Fibroblast of skin of back (primary cell): ENCODE measurements around the gene SLCO2A1.

Experiments used
- DNase-seq: peaks from one replicate; pipeline ENCODE4 v3.0.0-alpha.2; 2013

Gene SLCO2A1

DNA sequence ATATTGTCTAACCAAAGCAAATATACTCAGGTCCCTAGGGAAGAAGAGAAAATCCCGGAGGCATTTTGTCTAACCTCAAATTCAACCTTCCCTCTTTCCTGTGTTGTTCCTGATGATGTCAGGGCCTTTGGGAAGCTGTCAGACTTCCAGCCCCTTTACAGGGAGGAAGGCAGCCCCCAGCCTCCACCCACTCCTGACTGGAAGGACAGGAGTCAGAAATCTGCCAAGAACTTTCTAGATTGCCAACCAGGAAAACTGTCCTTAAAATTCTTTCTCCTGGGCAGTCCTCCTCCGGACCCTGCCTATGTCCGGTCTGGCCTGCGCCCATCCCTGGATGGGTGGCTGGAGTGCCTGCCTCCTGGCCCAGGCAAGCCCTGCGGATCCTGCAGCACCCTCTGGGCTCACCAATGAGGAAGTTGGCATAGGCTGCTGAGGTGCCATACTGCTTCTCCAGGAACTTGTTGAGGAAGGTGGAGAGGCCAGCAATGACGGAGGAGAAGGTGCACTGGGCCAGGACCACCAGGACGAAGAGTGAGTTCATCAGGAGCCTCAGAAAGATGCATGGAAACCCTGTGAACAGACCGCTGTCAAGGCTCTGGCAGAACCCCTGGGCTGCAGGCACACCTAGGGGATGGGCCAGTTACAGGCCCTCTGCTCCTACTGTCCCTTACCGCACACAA lies 81.5 kb downstream of the SLCO2A1 start:
- peak; percentile 88 for DNase-seq

DNA sequence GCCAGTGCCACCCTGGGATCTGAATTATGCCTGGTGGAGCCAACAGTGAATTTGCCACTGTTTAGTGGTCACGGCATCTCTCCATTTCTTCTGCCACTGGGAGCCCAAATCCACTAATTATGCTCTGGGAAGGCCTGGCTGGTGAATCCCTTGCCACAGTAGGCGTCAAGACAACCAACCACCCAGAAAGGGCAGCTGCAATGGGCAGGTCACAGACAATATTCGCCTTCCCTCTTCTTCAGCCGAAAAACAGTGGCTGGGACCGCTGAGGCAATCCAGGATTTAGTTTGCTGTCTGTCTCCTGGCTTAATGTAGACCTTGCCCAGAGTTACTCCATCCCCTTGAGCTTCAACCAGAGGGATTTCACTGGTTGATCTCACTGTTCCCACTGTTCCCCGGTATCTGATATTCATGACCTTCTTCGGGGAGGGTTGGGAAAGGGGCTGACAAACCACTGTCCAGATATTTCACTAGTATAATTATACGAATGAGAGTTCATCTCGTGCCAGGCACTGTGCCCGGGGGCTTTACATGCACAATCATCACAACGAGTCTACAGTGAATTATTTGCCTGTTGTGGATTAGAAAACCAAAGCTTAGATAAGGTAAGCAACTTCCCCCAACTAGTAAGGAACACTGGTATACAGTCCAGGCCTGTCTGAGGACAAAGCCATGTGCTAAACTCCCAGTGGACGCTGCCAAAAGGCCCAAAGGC lies 84.2 kb downstream of the SLCO2A1 start:
- DNase-seq: no peak

DNA sequence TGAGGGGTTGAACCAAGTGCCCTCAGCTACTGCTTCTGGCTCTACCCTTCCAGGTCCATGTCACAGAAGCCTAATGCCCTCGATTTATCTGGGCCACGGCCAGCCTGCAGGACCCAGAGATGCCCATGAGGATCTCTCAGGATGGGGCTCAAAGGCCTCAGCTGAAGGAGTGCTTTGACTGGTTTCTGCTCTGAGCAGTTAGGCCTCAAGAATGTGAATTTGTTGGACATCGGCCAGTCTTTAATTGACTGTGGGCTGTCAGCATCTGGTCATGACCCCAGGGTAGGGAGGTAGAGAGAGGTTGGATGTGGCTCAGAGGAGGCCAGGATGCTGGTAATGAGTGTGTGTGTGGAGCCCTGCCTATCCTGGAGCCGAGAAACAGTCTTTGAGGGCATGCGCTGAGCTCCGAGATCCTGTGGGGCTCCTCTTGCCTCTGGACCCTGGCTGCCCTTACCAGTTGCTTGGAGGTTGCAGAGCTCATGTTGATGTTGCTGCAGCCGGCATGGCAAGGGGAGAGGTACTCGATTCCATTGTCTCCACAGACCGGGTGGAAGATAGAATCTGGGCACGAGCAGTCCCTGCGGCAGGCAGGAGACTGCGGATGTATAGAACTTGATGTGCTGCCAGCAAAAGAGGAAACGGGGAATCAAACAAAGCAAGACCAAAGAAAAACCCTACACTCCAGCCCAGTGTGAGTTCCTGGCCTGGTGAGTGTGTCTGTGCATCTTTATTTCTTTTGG lies 84.9 kb downstream of the SLCO2A1 start:
- peak; percentile 86 for DNase-seq

DNA sequence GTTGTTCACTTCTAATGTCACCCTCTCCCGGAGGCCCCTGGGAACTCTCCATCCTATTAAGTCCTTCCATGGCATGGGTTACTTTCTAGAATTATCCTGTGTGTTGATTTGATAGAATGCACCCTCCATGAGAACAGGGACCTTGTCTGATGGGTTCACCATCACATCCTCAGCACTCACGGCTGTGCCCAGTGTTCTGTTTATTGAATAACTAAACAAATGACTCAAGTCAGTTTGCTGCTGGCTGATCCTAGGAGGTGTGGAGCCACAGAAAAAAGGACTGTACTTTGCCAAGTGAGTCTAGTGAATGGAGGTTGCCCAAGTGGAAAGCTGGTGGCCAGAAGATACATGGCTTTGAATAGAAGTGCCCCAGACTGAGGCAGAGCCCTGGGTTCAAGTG lies 85.5 kb downstream of the SLCO2A1 start:
- DNase-seq: no peak

DNA sequence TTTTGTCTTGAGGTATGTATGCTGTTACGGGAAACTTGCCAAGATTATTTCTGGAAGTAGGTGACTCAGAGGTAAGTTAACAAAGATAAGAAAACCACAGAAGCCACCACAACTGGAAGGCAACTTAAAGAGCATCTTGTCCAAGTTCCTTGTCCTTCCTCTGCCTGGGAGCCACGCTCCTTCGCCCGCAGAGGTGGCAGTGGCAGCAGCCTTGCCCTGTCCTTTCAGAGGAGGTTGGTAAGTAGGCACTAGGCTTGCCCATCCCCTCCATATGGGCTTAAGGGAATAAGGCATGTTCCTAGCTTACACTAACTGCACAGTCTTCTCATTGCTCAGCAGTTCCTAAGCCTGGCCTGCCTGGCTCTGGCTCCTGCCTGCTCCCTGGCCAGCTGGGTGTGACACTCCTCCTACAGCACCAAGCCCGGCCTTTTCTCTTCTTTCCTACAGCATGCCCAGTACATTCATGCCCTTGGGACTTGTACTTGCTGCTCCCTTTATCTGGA lies 86.0 kb downstream of the SLCO2A1 start:
- peak; percentile 90 for DNase-seq

DNA sequence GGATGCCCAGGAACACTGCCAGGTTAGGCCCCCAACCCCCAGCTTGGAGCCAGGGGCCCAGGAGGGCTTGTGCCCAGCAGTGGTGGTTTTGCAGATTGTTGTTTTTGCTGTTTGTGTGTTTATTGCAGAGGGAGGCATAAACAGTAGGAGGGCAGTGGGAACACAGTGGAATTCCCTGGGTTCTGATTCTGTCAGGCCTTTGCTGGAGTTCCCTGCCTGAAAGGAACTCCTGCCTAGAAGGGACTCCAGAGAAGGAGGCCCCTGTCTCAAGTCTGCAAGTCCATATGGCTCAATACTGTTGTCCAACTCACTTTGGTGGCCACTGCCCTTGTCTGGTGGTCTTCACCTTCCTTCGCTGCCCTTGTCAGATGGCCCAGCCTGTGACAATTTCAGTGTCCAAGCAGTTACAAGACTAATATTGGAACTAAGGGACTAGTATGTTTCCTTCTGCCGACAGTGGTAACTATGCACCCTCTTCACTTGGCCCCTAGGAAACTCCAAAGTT lies 86.6 kb downstream of the SLCO2A1 start:
- no peak for DNase-seq

DNA sequence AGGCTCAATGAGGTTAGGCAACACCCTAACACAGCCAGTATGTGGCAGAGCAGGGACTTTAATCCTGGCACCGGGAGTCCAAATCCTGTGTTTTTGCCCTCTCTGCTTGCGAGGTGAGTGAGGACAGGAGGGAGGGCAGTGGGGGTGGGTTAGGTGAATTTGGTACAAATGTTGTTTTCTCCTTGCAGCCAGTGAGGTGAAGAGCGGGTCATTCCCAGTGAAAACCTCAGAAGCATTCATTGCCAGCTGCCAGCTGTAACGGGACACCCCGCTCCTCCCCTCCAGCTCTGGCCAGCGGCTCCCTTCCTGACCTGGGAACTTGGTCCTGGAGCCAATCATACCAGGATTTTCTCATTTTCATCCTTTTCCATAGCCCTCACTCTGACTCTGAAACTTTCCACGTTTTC lies 88.3 kb downstream of the SLCO2A1 start:
- no peak for DNase-seq

DNA sequence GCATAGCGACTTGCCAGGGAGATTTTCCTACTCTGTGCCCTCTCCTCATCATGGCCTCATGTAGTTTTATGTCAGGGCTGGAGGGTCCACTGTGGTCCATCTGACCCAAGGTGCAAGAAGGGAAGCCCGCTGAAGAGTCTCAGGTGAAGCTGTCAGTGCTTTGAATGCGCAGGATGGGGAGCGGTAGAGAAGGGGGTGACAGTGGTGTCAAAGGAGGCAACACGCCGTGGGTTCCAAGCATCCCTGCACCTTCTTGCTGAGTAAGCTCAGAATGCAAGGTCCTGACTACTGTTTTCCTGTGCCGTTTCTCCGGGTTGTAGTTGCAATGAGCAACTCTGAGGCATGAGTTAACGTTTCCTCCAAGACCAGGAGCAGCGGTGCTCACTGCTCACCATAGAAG lies 89.2 kb downstream of the SLCO2A1 start:
- DNase-seq: no peak

DNA sequence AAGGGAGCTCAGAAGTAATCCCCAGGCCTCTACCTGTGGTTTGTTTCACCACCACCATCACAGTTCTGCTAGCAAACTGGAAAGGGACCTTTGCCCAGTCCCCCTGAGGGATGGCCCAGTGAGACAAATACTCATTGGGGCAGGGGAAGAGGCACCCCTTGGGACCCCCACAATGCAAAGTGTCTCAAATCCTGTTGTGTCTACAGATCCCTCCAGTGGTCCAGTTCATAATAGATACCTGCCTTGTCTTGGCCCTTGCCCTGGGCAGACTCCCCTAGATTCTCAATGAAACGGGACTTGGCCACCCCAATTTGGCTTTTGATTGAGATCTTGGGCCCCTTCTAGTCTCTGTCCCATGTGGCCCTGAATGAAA lies 90.3 kb downstream of the SLCO2A1 start:
- no peak for DNase-seq

DNA sequence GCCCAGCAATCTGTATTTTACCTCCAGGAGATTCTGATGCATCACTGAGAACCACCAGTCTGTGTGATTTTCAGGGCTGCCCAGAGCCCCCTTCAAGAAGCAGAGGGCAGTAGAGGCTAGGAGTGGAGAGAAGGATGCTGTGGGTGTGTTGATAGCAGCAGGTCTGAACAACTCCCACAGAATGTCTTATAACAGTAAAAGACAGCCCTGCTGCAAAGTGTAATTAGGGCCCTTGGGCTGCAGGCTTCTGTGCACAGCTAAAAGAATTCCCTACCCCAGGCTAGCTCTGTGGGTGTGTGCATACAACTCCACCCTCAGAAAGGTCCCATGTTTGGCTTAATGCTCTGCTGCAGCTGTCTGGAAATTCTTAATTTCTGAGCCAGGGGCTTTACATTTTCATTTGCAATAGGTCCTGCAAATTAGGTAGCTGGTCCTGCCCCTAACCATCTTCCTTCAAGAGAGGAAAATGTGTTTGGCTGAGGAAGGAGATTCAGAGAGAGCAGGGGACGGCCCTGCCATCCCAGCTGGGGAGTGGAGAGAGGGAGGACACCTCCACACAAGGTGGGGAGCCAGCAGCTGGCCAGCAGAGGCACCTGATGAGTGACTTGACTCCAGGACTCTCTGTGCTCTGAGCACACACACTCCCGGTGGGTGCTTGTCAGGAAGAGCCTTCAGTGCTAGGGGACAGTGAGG lies 90.8 kb downstream of the SLCO2A1 start:
- DNase-seq: no peak

DNA sequence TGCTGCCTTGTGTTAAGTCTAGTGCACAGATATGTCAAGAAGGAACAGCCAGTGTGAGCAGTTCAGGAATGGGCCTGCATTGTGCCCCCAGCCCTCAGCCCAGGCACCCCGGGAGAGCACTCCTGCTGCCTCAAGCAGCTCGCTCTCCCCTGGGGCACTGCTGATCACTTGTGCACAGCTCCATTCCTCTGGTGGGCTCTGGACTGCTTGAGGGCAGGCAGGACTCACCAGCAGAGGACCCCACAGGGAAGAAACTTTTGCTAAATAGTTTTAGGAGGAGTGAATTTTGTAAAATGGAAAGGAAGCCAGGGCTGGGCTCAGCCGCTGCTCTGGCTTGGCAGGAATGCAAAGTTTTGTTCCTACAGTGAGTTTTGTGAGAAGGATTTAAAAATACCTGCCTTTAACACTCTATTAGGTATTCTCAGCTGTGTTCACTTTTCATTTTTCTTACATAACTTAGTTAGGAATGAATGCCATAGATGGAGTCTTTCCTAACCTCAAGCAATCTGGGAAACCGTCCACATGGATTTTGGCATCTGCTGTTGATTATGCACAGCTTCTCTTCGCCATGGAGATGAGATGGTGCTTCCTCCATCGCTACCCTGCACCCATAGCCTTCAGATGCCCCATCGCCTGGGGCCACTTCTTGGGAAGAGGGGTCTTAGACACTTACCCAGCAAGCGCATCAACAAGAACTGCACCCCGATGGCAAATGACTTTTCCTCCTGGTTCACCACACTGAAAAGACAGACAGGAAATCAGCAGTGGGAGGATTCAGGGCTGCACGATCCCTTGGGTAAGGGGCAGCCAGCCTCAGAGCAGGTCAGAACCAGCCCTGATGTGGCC lies 91.7 kb downstream of the SLCO2A1 start:
- DNase-seq: peak; percentile 68

DNA sequence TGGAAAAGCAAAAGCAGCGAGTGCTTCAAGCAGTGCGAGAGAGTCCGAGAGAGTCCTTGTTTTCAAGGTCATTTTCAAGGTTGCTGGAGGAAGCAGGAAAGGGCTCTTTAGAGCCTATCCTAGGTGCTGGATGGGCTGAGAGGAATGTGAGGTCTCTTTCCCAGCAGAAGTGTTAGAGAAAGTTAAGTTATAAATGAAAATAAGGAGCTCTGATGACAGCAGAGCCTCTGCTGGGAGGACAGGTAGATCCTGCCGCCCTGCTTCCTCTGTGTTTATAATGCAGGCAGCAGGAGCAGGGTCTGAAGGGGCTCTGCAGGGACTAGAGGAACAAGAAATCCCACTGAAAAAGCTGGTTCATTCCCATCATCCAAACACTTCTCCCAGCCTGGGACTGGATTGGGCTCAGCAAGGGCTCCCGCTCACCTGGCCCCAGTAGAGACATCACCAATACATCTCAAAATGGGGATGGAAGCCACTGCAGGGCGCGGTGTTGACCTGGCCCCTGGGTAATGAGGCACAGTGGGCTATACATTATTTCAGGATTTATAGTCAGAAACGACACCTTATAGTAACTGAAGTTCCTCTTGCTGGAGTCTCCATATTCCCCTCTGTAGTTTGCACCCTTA lies 92.6 kb downstream of the SLCO2A1 start:
- DNase-seq: no peak

DNA sequence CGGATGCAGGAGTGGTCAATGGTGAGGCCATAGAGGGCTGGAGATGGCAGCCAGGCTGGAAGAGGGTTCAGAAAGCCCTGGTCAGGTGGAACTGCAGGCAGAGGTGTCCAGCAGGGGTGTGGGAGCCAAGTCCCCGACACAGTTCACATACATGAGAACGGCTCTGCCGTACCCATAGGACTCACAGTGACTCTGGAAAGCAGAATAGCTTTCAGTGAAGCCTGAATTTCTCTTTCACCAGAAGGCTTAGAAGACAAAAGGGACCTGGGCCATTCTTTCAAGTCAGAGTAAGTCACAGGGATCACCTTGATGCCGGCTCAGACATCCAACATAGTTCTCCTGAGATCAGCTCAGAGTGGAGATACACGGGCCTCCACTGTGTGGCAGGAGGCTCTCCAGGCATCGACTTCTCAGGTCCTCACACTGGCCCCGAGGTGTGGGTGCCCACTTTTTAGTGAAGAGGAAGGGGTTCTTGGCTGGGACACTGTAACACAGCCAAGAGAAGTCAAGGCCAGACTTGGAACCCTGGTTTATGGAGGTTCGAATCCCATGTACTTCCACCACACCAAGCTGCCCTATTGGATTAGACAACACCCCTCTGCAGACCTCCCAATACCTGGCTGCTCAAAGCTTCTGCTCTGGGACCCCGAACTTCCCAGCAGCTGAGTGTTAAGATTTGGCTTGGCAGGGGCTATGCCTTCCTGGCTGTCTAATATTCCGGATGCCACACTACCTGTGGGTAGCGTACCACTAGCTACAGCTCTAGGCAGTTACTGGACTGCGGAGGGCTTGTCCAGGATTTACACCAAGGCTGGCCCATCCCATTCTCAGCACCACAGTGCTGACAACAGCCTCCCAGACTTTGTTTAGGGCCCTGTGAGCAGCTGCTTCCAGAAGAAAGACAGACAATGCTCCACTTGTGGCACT lies 93.6 kb downstream of the SLCO2A1 start:
- no peak for DNase-seq

DNA sequence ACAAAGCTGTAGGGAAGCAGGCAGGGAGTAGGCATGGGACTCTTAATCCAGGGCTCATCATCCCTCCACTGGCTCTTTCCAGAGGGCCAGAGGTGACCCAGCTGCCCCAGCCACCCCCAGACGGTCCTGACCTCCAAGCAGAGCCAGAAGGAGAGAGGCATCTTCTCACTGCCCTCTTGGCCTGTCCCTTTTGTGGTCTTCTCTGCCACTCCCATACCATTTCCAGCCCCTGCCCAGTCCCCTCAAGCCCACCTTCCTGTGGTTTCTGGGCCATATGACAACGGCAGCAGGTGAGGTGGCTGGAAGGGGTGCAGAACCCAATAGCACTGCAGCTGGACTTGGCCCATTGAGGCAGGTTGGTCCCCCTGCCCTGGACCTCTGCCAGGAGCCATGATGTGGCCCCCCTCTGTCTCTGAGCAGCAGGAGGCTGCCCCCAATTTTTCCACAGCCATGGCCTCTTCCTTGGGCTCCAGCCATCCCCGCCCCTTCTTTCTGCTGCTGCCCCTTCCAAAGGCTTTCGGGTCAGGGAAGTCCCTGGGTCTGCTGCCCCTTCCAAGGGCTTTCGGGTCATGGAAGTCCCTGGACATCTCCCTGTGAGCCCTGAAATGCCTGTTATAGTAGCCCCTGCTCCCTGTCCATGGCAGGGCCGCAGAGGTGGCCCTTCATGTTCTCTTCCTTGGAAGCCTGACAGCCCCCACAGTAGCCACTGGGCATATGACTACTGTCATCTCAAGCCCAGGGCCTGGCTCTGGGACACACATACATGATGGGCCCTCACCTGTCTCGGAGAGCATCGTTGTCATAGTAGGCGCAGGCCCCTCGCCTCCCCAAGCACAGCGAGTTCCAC lies 94.5 kb downstream of the SLCO2A1 start:
- no peak for DNase-seq

DNA sequence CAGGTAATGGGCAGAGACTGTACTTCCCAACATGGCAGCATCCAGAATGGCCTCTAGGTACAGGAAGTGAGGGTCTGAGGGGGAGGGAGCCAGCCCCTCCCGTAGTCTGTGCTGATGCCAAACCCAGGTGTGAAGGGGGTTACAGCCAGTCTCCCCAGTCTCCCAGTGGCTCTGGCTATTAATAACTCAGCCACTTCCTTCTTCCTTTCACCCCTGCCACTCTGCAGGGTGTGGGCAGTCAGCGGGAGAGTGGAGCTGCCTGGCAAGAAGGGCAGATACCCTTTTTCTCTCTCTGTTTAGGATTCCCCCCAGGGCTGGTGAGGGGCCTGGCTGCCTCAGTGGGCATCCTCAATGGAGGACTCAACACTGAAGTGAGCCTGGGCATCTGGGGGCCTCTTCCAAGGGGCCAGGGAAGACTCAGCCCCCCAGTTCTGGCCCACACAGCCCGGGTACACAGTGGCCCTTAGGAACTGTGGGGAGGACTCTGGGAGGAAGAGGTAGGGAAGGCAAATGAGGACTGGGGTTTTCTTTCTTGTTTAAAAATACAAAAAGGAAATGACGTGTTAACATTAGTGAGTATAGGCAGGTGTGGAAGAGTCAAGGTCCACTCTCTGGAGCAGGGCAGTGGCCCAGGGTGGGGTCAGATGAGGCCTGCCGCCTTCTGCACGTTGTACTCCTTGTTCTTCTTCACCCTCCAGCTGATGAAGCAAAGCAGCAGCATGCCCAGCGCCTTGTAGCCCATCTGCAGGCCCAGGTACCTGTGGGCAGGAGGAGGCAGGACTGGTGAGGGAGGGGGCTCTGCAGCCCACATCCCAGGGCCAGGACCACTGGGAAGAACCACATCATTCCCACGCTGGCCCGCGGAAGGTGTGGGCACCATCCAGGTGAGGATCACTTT lies 95.4 kb downstream of the SLCO2A1 start:
- no peak for DNase-seq

DNA sequence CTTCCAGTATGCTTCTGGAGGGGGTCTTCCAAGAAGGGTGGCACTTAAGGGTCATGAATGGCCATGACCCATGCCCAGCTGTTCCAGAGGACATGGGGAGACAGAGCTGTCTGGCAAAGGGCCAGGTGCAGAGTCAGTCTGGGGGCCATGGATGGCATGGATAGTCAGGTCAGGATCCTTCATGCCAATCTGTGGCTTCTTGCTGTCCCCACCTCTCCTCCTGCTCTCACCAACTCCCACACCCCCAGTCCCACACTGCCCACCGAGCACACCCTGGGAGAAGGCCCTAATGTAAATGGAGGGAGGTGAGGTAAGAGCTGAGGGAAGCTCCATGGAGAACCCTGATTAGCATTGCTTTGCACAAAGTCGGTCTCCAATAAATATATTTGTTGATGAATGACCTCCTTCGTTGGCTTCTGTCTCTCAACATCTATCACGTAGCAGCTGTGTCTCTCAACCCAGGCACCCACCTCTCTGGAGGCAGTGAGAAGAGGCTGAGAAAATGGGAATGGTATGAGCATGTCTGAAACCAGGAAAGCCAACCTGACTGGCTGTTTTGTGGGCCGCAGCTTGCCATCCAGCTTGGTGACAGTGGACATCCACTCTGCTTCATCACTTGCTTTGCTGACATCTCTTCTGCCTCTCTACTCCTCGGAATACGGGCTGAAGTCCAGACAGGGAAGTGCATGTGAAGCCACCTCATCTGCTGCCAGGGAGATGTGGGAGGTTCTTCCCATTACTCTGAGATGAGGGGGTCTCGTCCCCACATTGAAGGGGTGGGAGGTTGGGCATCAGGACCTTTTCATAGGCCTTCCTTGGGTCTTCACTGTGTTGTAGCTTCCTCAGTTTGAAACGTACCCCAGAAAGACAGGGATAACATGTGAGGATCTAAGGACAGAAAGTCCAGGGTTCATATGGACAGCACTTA lies 96.4 kb downstream of the SLCO2A1 start:
- no peak for DNase-seq

DNA sequence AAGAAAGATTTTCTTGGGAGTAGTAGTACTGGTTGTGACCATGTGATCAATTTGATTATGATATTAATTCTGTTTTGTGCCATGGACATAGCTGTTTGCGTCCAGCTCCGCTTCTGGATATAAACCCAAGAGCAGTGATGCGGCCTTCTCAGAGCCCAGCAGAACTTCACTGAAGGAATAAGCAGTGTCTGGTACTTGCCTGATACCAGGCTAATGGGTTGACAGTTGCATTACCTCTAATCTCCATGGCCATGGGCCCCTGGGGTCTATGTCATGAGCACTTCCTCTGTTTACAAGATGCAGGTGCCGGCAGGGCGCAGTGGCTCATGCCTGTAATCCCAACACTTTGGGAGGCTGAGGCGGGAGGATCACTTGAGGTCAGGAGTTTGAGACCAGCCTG lies 97.7 kb downstream of the SLCO2A1 start:
- no peak for DNase-seq
